AG10803 (cell line): Measurements from ENCODE around the gene ADCY7.

Source experiments
- DNase-seq: peaks from one replicate; pipeline ENCODE4 v3.0.0; 2010; ENCODE audit warnings: low read depth
- H3K4me3 ChIP-seq: 2 replicates; pipeline ENCODE4 v1.5.1; 2011; ENCODE audit warnings: mild to moderate bottlenecking, low read length, control low read depth
- CTCF ChIP-seq: conservative IDR thresholded peaks from 2 replicates; pipeline ENCODE4 v1.5.1; 2011; ENCODE audit warnings: mild to moderate bottlenecking, low read length, control low read depth, inconsistent platforms

The ADCY7 gene

GRCh38 chr16:50363656-50364055 is 97.3 kb downstream of the ADCY7 start:
- no peak for DNase-seq
- no peak for TF ChIP-seq CTCF

GRCh38 chr16:50365791-50366575 is 99.6 kb downstream of the ADCY7 start:
- no peak for DNase-seq
- no peak overlapping the region for H3K4me3 ChIP-seq
- no peak for TF ChIP-seq CTCF

More at GRCh38 chr16:50363656-50364055, 97.3 kb downstream of the ADCY7 start:
- no peak overlapping the region for H3K4me3 ChIP-seq
